ENCODE data around the gene TOP2A. TPM values are rescaled to one million over a fixed set of nuclear protein-coding genes. Genes with fewer than 3 reads are reported as not detected.

TOP2A gene
- total RNA-seq, 1 experiment from 2014 or later, result 141 TPM

GRCh38 chr17:40347319-40348135 lies 70.2 kb downstream of the TOP2A start:
- DNase-seq (ENCODE audit: low read depth, low spot score) (no peak), ATAC-seq (no peak)
- Histone ChIP-seq H3K4me2 (ENCODE audit: low read length) (no peak overlapping the region), H3K27ac (ENCODE audit: low read depth, low read length) (no peak overlapping the region), H3K27me3 (ENCODE audit: insufficient read depth, low read length) (no peaks in the 10 kb centered on the region), H3K4me1 (ENCODE audit: control insufficient read depth in 1 of 2, insufficient read depth in 2 of 2, low read length in 2 of 2) (peaks cover 16 to 36% of the 10 kb centered on the region in 2 experiments), H3K9ac (ENCODE audit: low read length) (no peak overlapping the region), H3K36me3 (ENCODE audit: control insufficient read depth in 1 of 2, insufficient read depth in 2 of 2, low read length in 2 of 2) (peaks cover 0 to 11% of the 10 kb centered on the region in 2 experiments; a peak in 3 of 4 replicates), H4K20me1 (ENCODE audit: insufficient read depth) (no peaks in the 10 kb centered on the region), H3K79me2 (ENCODE audit: insufficient read depth, low read length) (peaks cover 52% of the 10 kb centered on the region; the same call in 1 of the 2 replicates), H3K9me2 (ENCODE audit: insufficient read depth) (no peaks in the 10 kb centered on the region), H2AFZ (ENCODE audit: low read depth, low read length, poor library complexity, severe bottlenecking) (no peak overlapping the region), H3K4me3 (replicated peaks in 1 of 2; ENCODE audit: low read depth in 1 of 2, low read length in 2 of 2) (no peak overlapping the region), H3K9me3 (ENCODE audit: control insufficient read depth in 1 of 2, insufficient read depth in 1 of 2, low read depth in 1 of 2, low read length in 2 of 2) (no peaks in the 10 kb centered on the region)
- POLR2A ChIA-PET, result no interaction called here
- RAD21 ChIA-PET (ENCODE audit: low non-redundant PET in 1 of 2, low total read pairs in 2 of 2, uncharacterized antibody in 2 of 2, unreplicated experiment in 2 of 2), result no interaction called here
- CTCF ChIA-PET, result no interaction called here
- TF ChIP-seq EZH2 (IDR thresholded peaks at IDR 0.05) (no peak), TCF7L2 (IDR thresholded peaks at IDR 0.05; ENCODE audit: borderline replicate concordance, extremely low read depth, insufficient read depth, insufficient read length) (no peak), SIN3A (IDR thresholded peaks at IDR 0.05; ENCODE audit: low read depth) (no peak), YY1 (IDR thresholded peaks at IDR 0.05; ENCODE audit: extremely low read depth, insufficient replicate concordance, low read depth, low read length) (no peak), ZNF274 (IDR thresholded peaks at IDR 0.05; ENCODE audit: low read depth, low read length) (no peak), POLR2A (IDR thresholded peaks at IDR 0.05; ENCODE audit: borderline replicate concordance, extremely low read depth, insufficient read depth, insufficient read length) (no peak), EZH2phosphoT487 (IDR thresholded peaks at IDR 0.05; ENCODE audit: borderline replicate concordance) (no peak), SP1 (IDR thresholded peaks at IDR 0.05; ENCODE audit: low read depth) (no peak), CEBPB (IDR thresholded peaks at IDR 0.05; ENCODE audit: low read depth) (no peak), JUND (IDR thresholded peaks at IDR 0.05) (no peak), ELF1 (IDR thresholded peaks at IDR 0.05; ENCODE audit: borderline replicate concordance, low read depth) (no peak), ZFX (IDR thresholded peaks at IDR 0.05) (no peak), MAX (IDR thresholded peaks at IDR 0.05) (no peak), REST (IDR thresholded peaks at IDR 0.05; ENCODE audit: low read depth) (no peak), EGR1 (IDR thresholded peaks at IDR 0.05; ENCODE audit: low read depth) (no peak), ATF3 (IDR thresholded peaks at IDR 0.05) (no peak), CTCF (IDR thresholded peaks at IDR 0.05 in 2 of 3, conservative IDR thresholded peaks at IDR 0.05 in 1 of 3; ENCODE audit: borderline replicate concordance in 1 of 3, insufficient read depth in 1 of 3, low read depth in 2 of 3, low read length in 2 of 3) (no peak)
- BruUV-seq (replicated peaks), result no TSS peak
- intact Hi-C loops (cut with micrococcal nuclease), result no loop called here
